Measurements from ENCODE around the gene BACE2. TPM values are rescaled to one million over a fixed set of nuclear protein-coding genes. Genes with fewer than 3 reads are reported as not detected.

BACE2 gene
- total and polyA plus RNA-seq, 2 of the 4 experiments (the other 2 are of a cell fraction) = 17.0 to 35.5 TPM

DNA sequence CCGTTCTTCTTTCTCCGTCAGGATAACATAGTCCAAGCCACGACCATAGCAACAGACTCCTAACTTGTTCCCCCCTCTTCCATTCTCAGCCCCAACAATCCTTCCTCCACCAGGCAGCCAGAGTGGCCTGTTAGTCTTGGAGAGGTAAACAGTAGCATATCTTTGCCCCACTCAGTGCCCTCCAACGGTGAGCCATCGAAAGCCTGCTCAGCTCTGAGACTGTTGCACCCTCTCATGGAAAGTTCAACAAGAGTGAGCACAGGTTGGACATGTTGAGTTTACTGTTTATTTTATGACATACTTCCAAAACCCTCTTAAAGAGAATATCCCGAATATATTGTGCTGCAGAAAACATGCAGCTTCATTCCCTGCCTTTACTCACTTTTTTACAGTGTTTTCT lies 30.1 kb upstream of the BACE2 start:
- Histone ChIP-seq H3K4me3 (ENCODE audit: insufficient read depth, low read depth, low read length) (no peak overlapping the region), H4K8ac (ENCODE audit: low read depth in 2 of 2, low read length in 2 of 2) (no peak overlapping the region), H3K23ac (ENCODE audit: low read depth, low read length) (no peak overlapping the region), H3K4me1 (ENCODE audit: control insufficient read depth, insufficient read depth, low read length) (no peaks in the 10 kb centered on the region), H4K5ac (ENCODE audit: low read depth, low read length) (no peak overlapping the region), H3K9me1 (ENCODE audit: insufficient read depth, low read length) (no peaks in the 10 kb centered on the region; the same call in 1 of the 2 replicates), H3K9me3 (ENCODE audit: control insufficient read depth, insufficient read depth, low read length) (no peaks in the 10 kb centered on the region), H2AK5ac (ENCODE audit: low read depth, low read length) (no peak overlapping the region), H3K27me3 (ENCODE audit: control insufficient read depth, insufficient read depth, low read length) (no peaks in the 10 kb centered on the region; the same call in 1 of the 2 replicates), H3K14ac (replicated peaks; ENCODE audit: low read depth, low read length) (no peak overlapping the region), H3K18ac (ENCODE audit: low read depth, low read length) (no peak overlapping the region), H3K79me1 (ENCODE audit: low read depth in 1 of 2, low read length in 2 of 2) (no peaks in the 10 kb centered on the region), H3K36me3 (ENCODE audit: control insufficient read depth, insufficient read depth, low read length) (no peaks in the 10 kb centered on the region), H3K4me2 (ENCODE audit: low read depth, low read length) (no peak overlapping the region), H2BK5ac (ENCODE audit: low read depth, low read length, poor library complexity, severe bottlenecking) (no peak overlapping the region), H4K20me1 (ENCODE audit: insufficient read depth, low read length) (no peaks in the 10 kb centered on the region), H3K56ac (ENCODE audit: extremely low read depth, insufficient read depth, low read length) (no peak overlapping the region), H3K4ac (ENCODE audit: low read depth, low read length) (no peak overlapping the region), H3K27ac (ENCODE audit: insufficient read depth, low read length) (no peak overlapping the region), H2BK120ac (ENCODE audit: low read depth, low read length) (no peak overlapping the region), H4K91ac (ENCODE audit: insufficient read depth, low read depth, low read length) (no peak overlapping the region), H2AK9ac (replicated peaks; ENCODE audit: low read depth, low read length, poor library complexity) (no peak overlapping the region), H2BK15ac (ENCODE audit: low read depth, low read length) (no peak overlapping the region), H2AFZ (replicated peaks; ENCODE audit: low read length, poor library complexity) (no peak overlapping the region), H3K9ac (ENCODE audit: low read depth, low read length) (no peak overlapping the region), H2BK20ac (ENCODE audit: low read depth, low read length) (no peak overlapping the region)
- dilution Hi-C loops (cut with HindIII; ENCODE audit: low sequenced_read_pairs, unreplicated experiment) (no loop called here), in situ Hi-C loops (cut with MboI; ENCODE audit: low sequenced_read_pairs) (no loop called here), intact Hi-C loops (cut with micrococcal nuclease) (no loop called here)
- ChIA-PET POLR2A (ENCODE audit: unreplicated experiment) (no interaction called here), CTCF (no interaction called here)
- whole genome bisulfite sequencing, 2 experiments (ENCODE audit: extremely low coverage in 2 of 2, insufficient read length in 1 of 2) = no CpG with 5 or more reads among the region's 6 CpGs
- no TSS peak for BruUV-seq (replicated peaks)
- ATAC-seq (ENCODE audit: low read depth) = no peak
- TF ChIP-seq, protein P1, sequence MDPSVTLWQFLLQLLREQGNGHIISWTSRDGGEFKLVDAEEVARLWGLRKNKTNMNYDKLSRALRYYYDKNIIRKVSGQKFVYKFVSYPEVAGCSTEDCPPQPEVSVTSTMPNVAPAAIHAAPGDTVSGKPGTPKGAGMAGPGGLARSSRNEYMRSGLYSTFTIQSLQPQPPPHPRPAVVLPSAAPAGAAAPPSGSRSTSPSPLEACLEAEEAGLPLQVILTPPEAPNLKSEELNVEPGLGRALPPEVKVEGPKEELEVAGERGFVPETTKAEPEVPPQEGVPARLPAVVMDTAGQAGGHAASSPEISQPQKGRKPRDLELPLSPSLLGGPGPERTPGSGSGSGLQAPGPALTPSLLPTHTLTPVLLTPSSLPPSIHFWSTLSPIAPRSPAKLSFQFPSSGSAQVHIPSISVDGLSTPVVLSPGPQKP (IDR thresholded peaks at IDR 0.05; ENCODE audit: borderline replicate concordance, low read depth, low read length) = no peak
- TF ChIP-seq CEBPB (IDR thresholded peaks at IDR 0.05; ENCODE audit: low read depth, low read length) = no peak
- TF ChIP-seq RCOR1 (IDR thresholded peaks at IDR 0.05; ENCODE audit: insufficient replicate concordance, low read length) = no peak
- DNase-seq = no peak

Data from IMR-90 (cell line).